B cell (primary cell): ENCODE measurements around the gene LHX1. TPM values are rescaled to one million over a fixed set of nuclear protein-coding genes. Genes with fewer than 3 reads are reported as not detected.

ENCODE experiments used
- ATAC-seq: fragments of 200-7000 bp; cut with Tn5 transposase; one replicate; pipeline ENCODE4 v1.10.0; 2021; ENCODE audit warnings: low read depth, mild to moderate bottlenecking, moderate number of reproducible peaks, moderate library complexity
- CTCF ChIA-PET: fragments of 350-600 bp; sonication (Branson Sonifier 250); formaldehyde crosslinking; loops from one replicate; lab custom pipeline; 2021; ENCODE audit warnings: antibody characterized with exemption, inconsistent platforms; lab: Charles Lee
- POLR2A ChIA-PET: fragments of 350-600 bp; sonication (Branson Sonifier 250); formaldehyde crosslinking; loops from one replicate; lab custom pipeline; 2021; ENCODE audit warnings: antibody characterized with exemption; lab: Charles Lee
- DNase-seq: peaks from one replicate; pipeline ENCODE4 v3.0.0; 2013
- H2AFZ ChIP-seq: 2 replicates; pipeline ENCODE4 v1.6.1; 2012; ENCODE audit warnings: mild to moderate bottlenecking, low read depth, low read length; ENCODE audit not compliant: insufficient read depth, poor library complexity, severe bottlenecking
- H3K27ac ChIP-seq, 2 donors: 1 replicate in 1 of 2; 2 replicates in 1 of 2; pipeline ENCODE4 v1.5.1; 2012 to 2013; ENCODE audit warnings: low read length in 2 of 2, mild to moderate bottlenecking in 2 of 2, moderate library complexity in 1 of 2
- H3K27me3 ChIP-seq, 4 experiments: fragments of 200-600 bp in 1 of 4; sonication (generic) in 1 of 4; replicated peaks in 1 of 4; 1 replicate in 2 of 4; 2 replicates in 2 of 4; pipeline versions ENCODE4 v1.6.1 to v1.7.0; 2013 to 2016; ENCODE audit warnings: low read length in 3 of 4, mild to moderate bottlenecking in 2 of 4, mixed read lengths in 1 of 4, moderate library complexity in 1 of 4; ENCODE audit not compliant: insufficient read depth in 4 of 4, control insufficient read depth in 3 of 4; ENCODE audit errors: control extremely low read depth in 1 of 4
- H3K36me3 ChIP-seq, 2 experiments: replicated peaks in 1 of 2; 1 replicate in 1 of 2; 2 replicates in 1 of 2; pipeline versions ENCODE4 v1.6.1 to v1.7.1; 2013; ENCODE audit warnings: low read length in 1 of 2; ENCODE audit not compliant: insufficient read depth in 2 of 2, control insufficient read depth in 1 of 2; ENCODE audit errors: control extremely low read depth in 1 of 2, extremely low read depth in 1 of 2
- H3K4me1 ChIP-seq, 2 donors: fragments of 200-600 bp in 1 of 2; sonication (generic) in 1 of 2; 1 replicate in 1 of 2; 2 replicates in 1 of 2; pipeline versions ENCODE4 v1.5.1 to v1.6.1; 2013 to 2017; ENCODE audit warnings: low read length in 2 of 2; ENCODE audit not compliant: control insufficient read depth in 2 of 2, insufficient read depth in 2 of 2
- H3K4me2 ChIP-seq: replicated peaks from 2 replicates; pipeline ENCODE3; 2012; ENCODE audit warnings: mild to moderate bottlenecking, low read depth, low read length; ENCODE audit not compliant: poor library complexity, severe bottlenecking
- H3K4me3 ChIP-seq, 5 experiments: fragments of 200-600 bp in 1 of 5; sonication (generic) in 1 of 5; 1 replicate in 3 of 5; 2 replicates in 2 of 5; pipeline versions ENCODE4 v1.5.1 to v1.7.0; 2011 to 2016; ENCODE audit warnings: low read length in 4 of 5, mild to moderate bottlenecking in 4 of 5, low read depth in 2 of 5, control low read depth in 1 of 5, moderate library complexity in 1 of 5; ENCODE audit not compliant: insufficient read depth in 1 of 5; ENCODE audit errors: control extremely low read depth in 1 of 5, extremely low read depth in 1 of 5
- H3K79me2 ChIP-seq: fragments of 200-600 bp; sonication (generic); one replicate; pipeline ENCODE4 v1.6.0; 2016; ENCODE audit warnings: low read length; ENCODE audit not compliant: control insufficient read depth, insufficient read depth
- H3K9ac ChIP-seq: fragments of 200-600 bp; sonication (generic); 2 replicates; pipeline ENCODE4 v1.6.1; 2017; ENCODE audit warnings: mild to moderate bottlenecking, low read length, moderate library complexity
- H3K9me3 ChIP-seq, 3 donors: one replicate each; pipeline versions ENCODE4 v1.6.1 to v1.7.1; 2013; ENCODE audit warnings: low read length in 2 of 3; ENCODE audit not compliant: control insufficient read depth in 2 of 3, insufficient read depth in 1 of 3; ENCODE audit errors: control extremely low read depth in 1 of 3
- H4K20me1 ChIP-seq: 2 replicates; pipeline ENCODE4 v1.6.0; 2012; ENCODE audit warnings: mild to moderate bottlenecking, low read length; ENCODE audit not compliant: insufficient read depth, control insufficient read depth, poor library complexity, severe bottlenecking
- H3K27ac Mint-ChIP-seq: one replicate; pipeline ENCODE4 v1.8.0; 2021; ENCODE audit warnings: mixed read lengths
- H3K27me3 Mint-ChIP-seq: one replicate; pipeline ENCODE4 v1.8.0; 2021; ENCODE audit warnings: mixed read lengths
- H3K4me1 Mint-ChIP-seq: one replicate; pipeline ENCODE4 v1.8.0; 2021; ENCODE audit warnings: mixed read lengths
- H3K4me3 Mint-ChIP-seq: one replicate; pipeline ENCODE4 v1.8.0; 2021; ENCODE audit warnings: mixed read lengths
- H3K9me3 Mint-ChIP-seq: one replicate; pipeline ENCODE4 v1.8.0; 2022; ENCODE audit warnings: mixed read lengths; ENCODE audit not compliant: insufficient read depth
- CTCF ChIP-seq: fragments of 200-600 bp; IDR thresholded peaks from one replicate; pipeline ENCODE4 v1.8.0; 2022; ENCODE audit warnings: antibody characterized with exemption, mild to moderate bottlenecking
- EZH2 ChIP-seq: IDR thresholded peaks from 2 replicates; pipeline ENCODE4 v1.6.1; 2012; ENCODE audit warnings: borderline replicate concordance, low read depth, mild to moderate bottlenecking, moderate library complexity, low read length; ENCODE audit not compliant: insufficient read depth, poor library complexity, severe bottlenecking
- whole genome bisulfite sequencing: methylation state at CpG from one replicate; pipeline ENCODE4 v1.1.5; 2013; ENCODE audit warnings: missing lambda C conversion rate; ENCODE audit not compliant: insufficient coverage; 5-methylcytosine and 5-hydroxymethylcytosine counted together
- intact Hi-C: fragments of 100-400 bp; cut with micrococcal nuclease; formaldehyde crosslinking; loops from one replicate; pipeline ENCODE4 v1.10.0; 2022
- polyA plus RNA-seq: library from polyadenylated mRNA; depleted of rRNA; stranded (reverse); fragments of >200 nt; gene quantifications from 2 replicates; pipeline ENCODE4 v1.2.3, GENCODE V29; 2012
- total RNA-seq, 2 donors: library from RNA; stranded (reverse); fragments of 120-200 nt in 1 of 2; gene quantifications; 1 replicate in 1 of 2; 2 replicates in 1 of 2; pipeline versions ENCODE4 v1.2.3 to v1.2.4, GENCODE V29; 2013 to 2022

Gene LHX1
- total and polyA plus RNA-seq, 2 donors (not counting 1 experiment from before 2014, with no cell fraction given), result not detected

GRCh38 chr17:36889770-36890349, 47.4 kb upstream of the LHX1 start:
- no peak overlapping the region for H3K27ac ChIP-seq
- 55% methylated on average over 2 of the region's 8 CpGs for WGBS
- ChIA-PET CTCF (no interaction called here), POLR2A (no interaction called here)
- intact Hi-C loops, result no loop called here
- no peak for DNase-seq
- Mint-ChIP-seq H3K27ac (no peak overlapping the region), H3K27me3 (peaks cover 23% of the 10 kb centered on the region), H3K9me3 (no peaks in the 10 kb centered on the region), H3K4me3 (no peak overlapping the region), H3K4me1 (no peaks in the 10 kb centered on the region)
- no peak overlapping the region for H3K9ac ChIP-seq
- no peaks in the 10 kb centered on the region for H3K4me1 ChIP-seq
- no peak for TF ChIP-seq EZH2
- no peak for TF ChIP-seq CTCF
- H3K4me3 ChIP-seq, result no peak overlapping the region
- no peaks in the 10 kb centered on the region for H3K36me3 ChIP-seq
- no peak overlapping the region for H3K4me2 ChIP-seq
- no peak overlapping the region for H2AFZ ChIP-seq
- peaks cover 0 to 18% (median 3%) of the 10 kb centered on the region in 4 experiments for H3K27me3 ChIP-seq
- no peaks in the 10 kb centered on the region for H3K79me2 ChIP-seq
- no peak for ATAC-seq
- no peaks in the 10 kb centered on the region for H3K9me3 ChIP-seq
- H4K20me1 ChIP-seq, result no peaks in the 10 kb centered on the region

DNA sequence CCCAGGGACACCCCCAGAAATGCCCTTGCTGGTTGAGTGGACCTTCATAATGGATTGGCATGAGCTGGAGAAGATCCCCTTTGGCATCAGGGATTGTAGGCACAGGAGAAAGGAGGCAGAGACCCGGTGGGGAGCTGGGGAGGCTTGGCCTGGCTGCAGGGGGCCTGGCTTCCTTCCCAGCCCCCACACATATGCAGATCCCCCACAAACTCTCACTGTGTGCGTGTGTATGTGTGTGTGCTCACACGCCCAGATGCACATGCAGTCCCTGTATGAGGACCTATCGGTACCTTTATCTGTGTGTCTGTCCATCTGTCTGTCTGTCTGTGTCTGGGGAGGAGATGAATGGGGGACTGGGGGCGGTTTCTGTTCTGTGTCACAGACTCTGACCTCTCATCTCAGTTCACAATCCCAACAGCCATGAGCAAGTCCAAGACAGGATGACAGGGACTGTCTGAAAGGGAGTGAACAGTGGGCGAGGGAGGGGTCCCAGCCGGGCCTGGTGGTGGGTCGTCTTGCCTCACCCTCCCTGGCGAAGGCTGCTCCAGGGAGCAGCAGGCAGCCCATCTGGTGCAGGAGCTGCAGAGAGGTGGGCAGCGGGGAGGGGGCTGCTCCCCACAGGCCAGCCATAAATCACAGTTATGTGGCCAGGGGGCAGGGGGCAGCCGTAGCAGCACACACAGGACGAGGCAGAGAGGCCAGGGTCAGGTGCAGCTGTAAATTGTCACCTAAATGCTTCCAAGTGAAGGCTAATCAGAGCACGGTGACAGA, 46.7 kb upstream of the LHX1 start:
- Histone ChIP-seq H3K79me2 (no peaks in the 10 kb centered on the region), H3K36me3 (no peaks in the 10 kb centered on the region), H3K9ac (no peak overlapping the region), H3K27ac (no peak overlapping the region), H3K4me2 (no peak overlapping the region), H3K4me1 (no peaks in the 10 kb centered on the region), H3K4me3 (no peak overlapping the region), H2AFZ (no peak overlapping the region), H3K9me3 (no peaks in the 10 kb centered on the region), H3K27me3 (peaks cover 0 to 18% (median 3%) of the 10 kb centered on the region in 4 experiments), H4K20me1 (no peaks in the 10 kb centered on the region)
- DNase-seq, result no peak
- Mint-ChIP-seq H3K9me3 (no peaks in the 10 kb centered on the region), H3K27me3 (peaks cover 23% of the 10 kb centered on the region), H3K4me3 (no peak overlapping the region), H3K27ac (no peak overlapping the region), H3K4me1 (no peaks in the 10 kb centered on the region)
- no peak for ATAC-seq
- ChIA-PET CTCF (no interaction called here), POLR2A (no interaction called here)
- WGBS, result 93% methylated on average over 8 of the region's 13 CpGs
- TF ChIP-seq EZH2, result no peak
- no peak for TF ChIP-seq CTCF
- intact Hi-C loops, result no loop called here
